Dendritic cell treated with granulocyte-macrophage colony-stimulating factor and Interleukin-4, amounts not matched to agents 40 ng/mL and 50 ng/mL, for 4 days (primary cell): ENCODE measurements around the gene ETHE1.

Experiments used
- H3K27ac Mint-ChIP-seq: one replicate; pipeline ENCODE4 v1.8.0; 2022; ENCODE audit warnings: mild to moderate bottlenecking, mixed read lengths
- H3K27me3 Mint-ChIP-seq: one replicate; pipeline ENCODE4 v1.8.0; 2022; ENCODE audit warnings: mild to moderate bottlenecking, mixed read lengths
- H3K36me3 Mint-ChIP-seq: one replicate; pipeline ENCODE4 v1.8.0; 2022; ENCODE audit warnings: low read depth, mixed read lengths
- H3K4me1 Mint-ChIP-seq: one replicate; pipeline ENCODE4 v1.8.0; 2022; ENCODE audit warnings: low read depth, mixed read lengths
- H3K4me3 Mint-ChIP-seq: one replicate; pipeline ENCODE4 v1.8.0; 2022; ENCODE audit warnings: mild to moderate bottlenecking, moderate library complexity, mixed read lengths
- H3K9me3 Mint-ChIP-seq: one replicate; pipeline ENCODE4 v1.8.0; 2022; ENCODE audit warnings: mixed read lengths
- intact Hi-C: fragments of 100-400 bp; cut with micrococcal nuclease; formaldehyde crosslinking; loops from one replicate; pipeline ENCODE4 v1.15.0; 2022

The ETHE1 gene

GRCh38 chr19:43526884-43527859 lies at the start of gene ETHE1:
TSS of gene ETHE1 (minus strand) at chr19:43527201. CDS start at chr19:43527177, 24 bp downstream.
- Mint-ChIP-seq H3K36me3 (peaks cover 44% of the 10 kb centered on the region), H3K27me3 (no peaks in the 10 kb centered on the region), H3K4me3 (peak within 1 kb of the TSS; percentile 96), H3K27ac (peak within 1 kb of the TSS; percentile 91), H3K9me3 (no peaks in the 10 kb centered on the region), H3K4me1 (peaks cover 32% of the 10 kb centered on the region)
- intact Hi-C loops = loop anchor here (2.0 kb wide), 1 partner anchor 70 kb away; the partner anchor contains the start of genes IRGQ and ZNF576

- H3K4me3 Mint-ChIP-seq = peak overlapping the region; percentile 50
- intact Hi-C loops = loop anchor here (1.0 kb wide), 1 partner anchor 20 kb away; the partner anchor contains the start of genes IRGQ and ZNF576
- H3K9me3 Mint-ChIP-seq = no peaks in the 10 kb centered on the region
- peaks cover 43% of the 10 kb centered on the region for H3K4me1 Mint-ChIP-seq
- no peaks in the 10 kb centered on the region for H3K27me3 Mint-ChIP-seq
- peaks cover 18% of the 10 kb centered on the region for H3K36me3 Mint-ChIP-seq
- peak overlapping the region; percentile 94 for H3K27ac Mint-ChIP-seq
Observed at GRCh38 chr19:43575955-43576878, 49.2 kb upstream of the ETHE1 start.

GRCh38 chr19:43575156-43575950 lies 48.4 kb upstream of the ETHE1 start, which contains the start of the genes PINLYP and XRCC1:
TSS of gene PINLYP (plus strand) at chr19:43575801. CDS start at chr19:43577192, 1,391 bp downstream.
TSS of gene XRCC1 (minus strand) at chr19:43575527. CDS start at chr19:43575458, 69 bp downstream.
- H3K4me3 Mint-ChIP-seq = peak within 1 kb of the TSS; percentile 94
- intact Hi-C loops = loop anchor here (1.0 kb wide), 1 partner anchor 21 kb away; the partner anchor contains the start of genes IRGQ and ZNF576
- H3K27ac Mint-ChIP-seq = peak within 1 kb of the TSS; percentile 94
- no peaks in the 10 kb centered on the region for H3K27me3 Mint-ChIP-seq
- H3K4me1 Mint-ChIP-seq = peaks cover 44% of the 10 kb centered on the region
- peaks cover 26% of the 10 kb centered on the region for H3K36me3 Mint-ChIP-seq
- no peaks in the 10 kb centered on the region for H3K9me3 Mint-ChIP-seq

- Mint-ChIP-seq H3K27me3 (no peaks in the 10 kb centered on the region), H3K4me3 (peak overlapping the region; percentile 94), H3K27ac (peak overlapping the region; percentile 94), H3K36me3 (peaks cover 34% of the 10 kb centered on the region), H3K4me1 (peaks cover 40% of the 10 kb centered on the region), H3K9me3 (no peaks in the 10 kb centered on the region)
- intact Hi-C loops = loop anchor here (1.0 kb wide), 1 partner anchor 22 kb away; the partner anchor contains the start of genes IRGQ and ZNF576
Observed at GRCh38 chr19:43574424-43575155, 47.6 kb upstream of the ETHE1 start.

- H3K27me3 Mint-ChIP-seq = no peaks in the 10 kb centered on the region
- H3K4me1 Mint-ChIP-seq = peaks cover 30% of the 10 kb centered on the region
- peaks cover 43% of the 10 kb centered on the region for H3K36me3 Mint-ChIP-seq
- no peak overlapping the region for H3K27ac Mint-ChIP-seq
- H3K4me3 Mint-ChIP-seq = no peak overlapping the region
- no peaks in the 10 kb centered on the region for H3K9me3 Mint-ChIP-seq
- intact Hi-C loops = no loop called here
Observed at GRCh38 chr19:43572171-43572588, 45.2 kb upstream of the ETHE1 start.

GRCh38 chr19:43570174-43570791 lies 43.3 kb upstream of the ETHE1 start:
- Mint-ChIP-seq H3K27me3 (no peaks in the 10 kb centered on the region), H3K4me3 (no peak overlapping the region), H3K27ac (no peak overlapping the region)

GRCh38 chr19:43569657-43570056 lies 42.7 kb upstream of the ETHE1 start:
- Mint-ChIP-seq H3K27ac (no peak overlapping the region), H3K4me3 (no peak overlapping the region), H3K27me3 (no peaks in the 10 kb centered on the region), H3K4me1 (peaks cover 21% of the 10 kb centered on the region), H3K9me3 (no peaks in the 10 kb centered on the region), H3K36me3 (peaks cover 42% of the 10 kb centered on the region)
- intact Hi-C loops = no loop called here

More at GRCh38 chr19:43570174-43570791, 43.3 kb upstream of the ETHE1 start:
- H3K9me3 Mint-ChIP-seq = no peaks in the 10 kb centered on the region
- intact Hi-C loops = no loop called here
- H3K36me3 Mint-ChIP-seq = peaks cover 47% of the 10 kb centered on the region
- peaks cover 22% of the 10 kb centered on the region for H3K4me1 Mint-ChIP-seq

GRCh38 chr19:43564800-43565199 lies 37.8 kb upstream of the ETHE1 start:
- H3K4me3 Mint-ChIP-seq = no peak overlapping the region
- intact Hi-C loops = loop anchor here (5.0 kb wide), 1 partner anchor 33 kb away; the partner anchor contains the start of genes IRGQ and ZNF576
- H3K4me1 Mint-ChIP-seq = peaks cover 28% of the 10 kb centered on the region
- H3K27ac Mint-ChIP-seq = peak overlapping the region; percentile 5
- H3K27me3 Mint-ChIP-seq = no peaks in the 10 kb centered on the region
- no peaks in the 10 kb centered on the region for H3K9me3 Mint-ChIP-seq
- peaks cover 49% of the 10 kb centered on the region for H3K36me3 Mint-ChIP-seq

- no peak overlapping the region for H3K4me3 Mint-ChIP-seq
- H3K9me3 Mint-ChIP-seq = no peaks in the 10 kb centered on the region
- H3K27me3 Mint-ChIP-seq = no peaks in the 10 kb centered on the region
- peak overlapping the region; percentile 71 for H3K27ac Mint-ChIP-seq
- peaks cover 51% of the 10 kb centered on the region for H3K36me3 Mint-ChIP-seq
- H3K4me1 Mint-ChIP-seq = peaks cover 28% of the 10 kb centered on the region
- intact Hi-C loops = loop anchor here (5.0 kb wide), 1 partner anchor 33 kb away; the partner anchor contains the start of genes IRGQ and ZNF576
Observed at GRCh38 chr19:43563816-43564457, 36.9 kb upstream of the ETHE1 start.

- Mint-ChIP-seq H3K4me1 (peaks cover 28% of the 10 kb centered on the region), H3K27me3 (no peaks in the 10 kb centered on the region), H3K27ac (peak overlapping the region; percentile 71), H3K4me3 (peak overlapping the region; percentile 37), H3K36me3 (peaks cover 51% of the 10 kb centered on the region), H3K9me3 (no peaks in the 10 kb centered on the region)
- intact Hi-C loops = loop anchor here (5.0 kb wide), 1 partner anchor 35 kb away; the partner anchor contains the start of genes IRGQ and ZNF576
Observed at GRCh38 chr19:43562698-43563241, 35.8 kb upstream of the ETHE1 start.

- Mint-ChIP-seq H3K9me3 (no peaks in the 10 kb centered on the region), H3K27ac (peak overlapping the region; percentile 71), H3K4me1 (peaks cover 28% of the 10 kb centered on the region), H3K36me3 (peaks cover 56% of the 10 kb centered on the region), H3K4me3 (no peak overlapping the region), H3K27me3 (no peaks in the 10 kb centered on the region)
- intact Hi-C loops = loop anchor here (5.0 kb wide), 1 partner anchor 35 kb away; the partner anchor contains the start of genes IRGQ and ZNF576
Observed at GRCh38 chr19:43562226-43562697, 35.3 kb upstream of the ETHE1 start.
